Measurements from ENCODE around the gene ARSB.

Gene ARSB

GRCh38 chr5:78785454-78785853 lies 199.7 kb downstream of the ARSB start:
- no peak for DNase-seq
- ATAC-seq (replicated peaks): no peak
- H3K4me3 Mint-ChIP-seq: no peak overlapping the region
- no peak overlapping the region for H3K27ac Mint-ChIP-seq
- peaks cover 2 to 10% of the 10 kb centered on the region in 2 donors for H3K4me1 Mint-ChIP-seq (ENCODE audit: low read depth in 2 of 2)
- H3K36me3 Mint-ChIP-seq (ENCODE audit: insufficient read depth): no peaks in the 10 kb centered on the region
- no peaks in the 10 kb centered on the region for H3K9me3 Mint-ChIP-seq
- H3K27me3 Mint-ChIP-seq: no peaks in the 10 kb centered on the region

GRCh38 chr5:78783434-78784130 lies 201.5 kb downstream of the ARSB start:
- ATAC-seq (replicated peaks) (peak; percentile 49), DNase-seq (no peak)
- Mint-ChIP-seq H3K36me3 (ENCODE audit: insufficient read depth) (no peaks in the 10 kb centered on the region), H3K4me1 (ENCODE audit: low read depth in 2 of 2) (peaks cover 2 to 10% of the 10 kb centered on the region in 2 donors), H3K27me3 (no peaks in the 10 kb centered on the region), H3K27ac (peak overlapping the region in 1 of 2 donors; percentile 30), H3K9me3 (no peaks in the 10 kb centered on the region), H3K4me3 (no peak overlapping the region)

GRCh38 chr5:78782728-78783127 lies 202.4 kb downstream of the ARSB start:
- Mint-ChIP-seq H3K4me3 (no peak overlapping the region), H3K27me3 (no peaks in the 10 kb centered on the region), H3K36me3 (ENCODE audit: insufficient read depth) (no peaks in the 10 kb centered on the region), H3K4me1 (ENCODE audit: low read depth in 2 of 2) (peaks cover 2 to 10% of the 10 kb centered on the region in 2 donors), H3K9me3 (no peaks in the 10 kb centered on the region), H3K27ac (peak overlapping the region in 1 of 2 donors; percentile 30)
- DNase-seq (no peak), ATAC-seq (replicated peaks) (no peak)

GRCh38 chr5:78781611-78782286 lies 203.4 kb downstream of the ARSB start:
- no peak overlapping the region for H3K27ac Mint-ChIP-seq

GRCh38 chr5:78779771-78780616 lies 205.1 kb downstream of the ARSB start:
- Mint-ChIP-seq H3K27me3 (no peaks in the 10 kb centered on the region), H3K4me1 (ENCODE audit: low read depth in 2 of 2) (peaks cover 2 to 10% of the 10 kb centered on the region in 2 donors), H3K4me3 (no peak overlapping the region), H3K27ac (no peak overlapping the region), H3K9me3 (no peaks in the 10 kb centered on the region), H3K36me3 (ENCODE audit: insufficient read depth) (no peaks in the 10 kb centered on the region)
- ATAC-seq (replicated peaks) (no peak), DNase-seq (no peak)

More at GRCh38 chr5:78781611-78782286, 203.4 kb downstream of the ARSB start:
- Mint-ChIP-seq H3K9me3 (no peaks in the 10 kb centered on the region), H3K4me3 (no peak overlapping the region), H3K4me1 (ENCODE audit: low read depth in 2 of 2) (peaks cover 2 to 10% of the 10 kb centered on the region in 2 donors), H3K36me3 (ENCODE audit: insufficient read depth) (no peaks in the 10 kb centered on the region), H3K27me3 (no peaks in the 10 kb centered on the region)
- no peak for DNase-seq
- no peak for ATAC-seq (replicated peaks)

- Mint-ChIP-seq H3K27ac (no peak overlapping the region), H3K4me1 (ENCODE audit: low read depth in 2 of 2) (peaks cover 3 to 10% of the 10 kb centered on the region in 2 donors), H3K36me3 (ENCODE audit: insufficient read depth) (no peaks in the 10 kb centered on the region), H3K27me3 (no peaks in the 10 kb centered on the region), H3K9me3 (no peaks in the 10 kb centered on the region), H3K4me3 (no peak overlapping the region)
- DNase-seq (no peak), ATAC-seq (replicated peaks) (no peak)
These were observed 205.8 kb downstream of the ARSB start for GRCh38 chr5:78779262-78779661.

GRCh38 chr5:78778538-78778937 lies 206.6 kb downstream of the ARSB start:
- Mint-ChIP-seq H3K27ac (no peak overlapping the region), H3K27me3 (no peaks in the 10 kb centered on the region), H3K4me1 (ENCODE audit: low read depth in 2 of 2) (peaks cover 1 to 5% of the 10 kb centered on the region in 2 donors), H3K9me3 (no peaks in the 10 kb centered on the region), H3K36me3 (ENCODE audit: insufficient read depth) (no peaks in the 10 kb centered on the region), H3K4me3 (no peak overlapping the region)
- ATAC-seq (replicated peaks): no peak
- no peak for DNase-seq

- no peaks in the 10 kb centered on the region for H3K36me3 Mint-ChIP-seq (ENCODE audit: insufficient read depth)
- DNase-seq: no peak
These were observed 207.2 kb downstream of the ARSB start for GRCh38 chr5:78777901-78778300.

GRCh38 chr5:78776637-78777036 lies 208.5 kb downstream of the ARSB start:
- Mint-ChIP-seq H3K27me3 (no peaks in the 10 kb centered on the region), H3K36me3 (ENCODE audit: insufficient read depth) (no peaks in the 10 kb centered on the region), H3K9me3 (no peaks in the 10 kb centered on the region), H3K4me1 (ENCODE audit: low read depth in 2 of 2) (peaks cover 0 to 6% of the 10 kb centered on the region in 2 donors), H3K4me3 (no peak overlapping the region), H3K27ac (no peak overlapping the region)
- DNase-seq: no peak
- no peak for ATAC-seq (replicated peaks)

More at GRCh38 chr5:78777901-78778300, 207.2 kb downstream of the ARSB start:
- H3K4me1 Mint-ChIP-seq (ENCODE audit: low read depth in 2 of 2): peaks cover 0 to 1% of the 10 kb centered on the region in 2 donors
- H3K9me3 Mint-ChIP-seq: no peaks in the 10 kb centered on the region
- no peak overlapping the region for H3K27ac Mint-ChIP-seq
- no peak overlapping the region for H3K4me3 Mint-ChIP-seq
- no peaks in the 10 kb centered on the region for H3K27me3 Mint-ChIP-seq
- no peak for ATAC-seq (replicated peaks)

- H3K27me3 Mint-ChIP-seq: no peaks in the 10 kb centered on the region
These were observed 211.5 kb downstream of the ARSB start for GRCh38 chr5:78773655-78774054.

GRCh38 chr5:78771260-78772205 lies 213.6 kb downstream of the ARSB start:
- no peak for ATAC-seq (replicated peaks)
- peaks cover 0 to 5% of the 10 kb centered on the region in 2 donors for H3K27me3 Mint-ChIP-seq
- peak overlapping the region in 1 of 2 donors; percentile 64 for H3K27ac Mint-ChIP-seq
- no peaks in the 10 kb centered on the region for H3K36me3 Mint-ChIP-seq (ENCODE audit: insufficient read depth)
- H3K4me1 Mint-ChIP-seq (ENCODE audit: low read depth in 2 of 2): peaks cover 0 to 6% of the 10 kb centered on the region in 2 donors
- no peak overlapping the region for H3K4me3 Mint-ChIP-seq
- H3K9me3 Mint-ChIP-seq: no peaks in the 10 kb centered on the region
- DNase-seq: no peak

More at GRCh38 chr5:78773655-78774054, 211.5 kb downstream of the ARSB start:
- DNase-seq (no peak), ATAC-seq (replicated peaks) (no peak)
- H3K4me3 Mint-ChIP-seq: no peak overlapping the region
- H3K9me3 Mint-ChIP-seq: no peaks in the 10 kb centered on the region
- no peak overlapping the region for H3K27ac Mint-ChIP-seq
- H3K4me1 Mint-ChIP-seq (ENCODE audit: low read depth in 2 of 2): peaks cover 0 to 6% of the 10 kb centered on the region in 2 donors
- no peaks in the 10 kb centered on the region for H3K36me3 Mint-ChIP-seq (ENCODE audit: insufficient read depth)

- Mint-ChIP-seq H3K27ac (no peak overlapping the region), H3K4me3 (no peak overlapping the region), H3K27me3 (peaks cover 14 to 27% of the 10 kb centered on the region in 2 donors), H3K4me1 (ENCODE audit: low read depth in 2 of 2) (peaks cover 0 to 5% of the 10 kb centered on the region in 2 donors), H3K36me3 (ENCODE audit: insufficient read depth) (no peaks in the 10 kb centered on the region), H3K9me3 (no peaks in the 10 kb centered on the region)
- no peak for DNase-seq
- no peak for ATAC-seq (replicated peaks)
These were observed 216.2 kb downstream of the ARSB start for GRCh38 chr5:78768781-78769380.
